Kidney glomerular epithelial cell (primary cell): ENCODE results near the gene SHC2.
"Not testable (repeated sequence)": the region's sequence is repeated elsewhere in the genome, so short reads cannot be mapped to it uniquely, and the experiment has no call there.

Source experiments
- DNase-seq: peaks from one replicate; lab custom pipeline; 2025; lab: John Stamatoyannopoulos, UW

Gene SHC2

GRCh38 chr19:389255-389934, 71.4 kb downstream of the SHC2 start:
- DNase-seq: no peak

- DNase-seq: no peak
These were observed 72.1 kb downstream of the SHC2 start for GRCh38 chr19:388691-389090.

GRCh38 chr19:387777-388176, 73.1 kb downstream of the SHC2 start:
- DNase-seq: no peak

DNA sequence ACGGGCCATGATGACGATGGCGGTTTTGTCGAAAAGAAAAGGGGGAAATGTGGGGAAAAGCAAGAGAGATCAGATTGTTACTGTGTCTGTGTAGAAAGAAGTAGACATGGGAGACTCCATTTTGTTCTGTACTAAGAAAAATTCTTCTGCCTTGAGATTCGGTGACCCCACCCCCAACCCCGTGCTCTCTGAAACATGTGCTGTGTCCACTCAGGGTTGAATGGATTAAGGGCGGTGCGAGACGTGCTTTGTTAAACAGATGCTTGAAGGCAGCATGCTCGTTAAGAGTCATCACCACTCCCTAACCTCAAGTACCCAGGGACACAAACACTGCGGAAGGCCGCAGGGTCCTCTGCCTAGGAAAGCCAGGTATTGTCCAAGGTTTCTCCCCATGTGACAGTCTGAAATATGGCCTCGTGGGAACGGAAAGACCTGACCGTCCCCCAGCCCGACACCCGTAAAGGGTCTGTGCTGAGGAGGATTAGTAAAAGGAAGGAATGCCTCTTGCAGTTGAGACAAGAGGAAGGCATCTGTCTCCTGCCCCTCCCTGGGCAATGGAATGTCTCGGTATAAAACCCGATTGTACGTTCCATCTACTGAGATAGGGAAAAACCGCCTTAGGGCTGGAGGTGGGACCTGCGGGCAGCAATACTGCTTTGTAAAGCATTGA, 74.1 kb downstream of the SHC2 start:
- DNase-seq: not testable (repeated sequence)

GRCh38 chr19:386189-386588, 74.6 kb downstream of the SHC2 start:
- not testable (repeated sequence) for DNase-seq

DNA sequence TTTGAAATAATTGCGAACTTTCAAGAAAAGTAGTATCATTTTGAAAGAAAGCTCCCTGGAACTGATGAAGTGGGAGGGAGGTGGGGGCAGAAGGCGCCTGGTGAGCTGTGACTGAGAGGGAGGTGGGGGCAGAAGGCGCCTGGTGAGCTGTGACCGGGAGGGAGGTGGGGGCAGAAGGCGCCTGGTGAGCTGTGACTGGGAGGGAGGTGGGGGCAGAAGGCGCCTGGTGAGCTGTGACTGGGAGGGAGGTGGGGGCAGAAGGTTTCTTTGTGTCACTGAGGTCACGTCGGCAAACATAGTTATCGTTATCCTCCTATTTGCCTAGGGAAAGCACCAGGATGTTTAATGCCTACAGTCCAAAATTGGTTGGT, 76.0 kb downstream of the SHC2 start:
- DNase-seq: no peak

- DNase-seq: no peak
These were observed 76.7 kb downstream of the SHC2 start for GRCh38 chr19:383922-384798.

- DNase-seq: no peak
These were observed 77.8 kb downstream of the SHC2 start for GRCh38 chr19:383040-383439.

- DNase-seq: peak; percentile 64
These were observed 78.3 kb downstream of the SHC2 start for GRCh38 chr19:382578-382977.

- not testable (repeated sequence) for DNase-seq
These were observed 78.9 kb downstream of the SHC2 start for GRCh38 chr19:381901-382300.

DNA sequence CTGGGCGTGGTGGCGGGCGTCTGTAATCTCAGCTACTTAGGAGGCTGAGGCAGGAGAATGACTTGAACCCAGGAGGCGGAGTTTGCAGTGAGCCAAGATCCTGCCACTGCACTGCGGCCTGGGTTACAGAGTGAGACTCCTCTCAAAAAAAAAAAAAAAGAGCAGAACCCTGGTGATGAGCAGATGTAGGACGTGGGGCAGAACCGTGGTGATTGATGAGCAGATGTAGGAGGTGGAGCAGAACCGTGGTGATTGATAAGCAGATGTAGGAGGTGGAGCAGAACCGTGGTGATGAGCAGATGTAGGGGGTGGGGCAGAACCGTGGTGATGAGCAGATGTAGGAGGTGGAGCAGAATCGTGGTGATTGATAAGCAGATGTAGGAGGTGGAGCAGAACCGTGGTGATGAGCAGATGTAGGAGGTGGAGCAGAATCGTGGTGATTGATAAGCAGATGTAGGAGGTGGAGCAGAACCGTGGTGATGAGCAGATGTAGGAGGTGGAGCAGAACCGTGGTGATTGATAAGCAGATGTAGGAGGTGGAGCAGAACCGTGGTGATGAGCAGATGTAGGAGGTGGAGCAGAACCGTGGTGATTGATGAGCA, 80.1 kb downstream of the SHC2 start:
- DNase-seq: not testable (repeated sequence)

DNA sequence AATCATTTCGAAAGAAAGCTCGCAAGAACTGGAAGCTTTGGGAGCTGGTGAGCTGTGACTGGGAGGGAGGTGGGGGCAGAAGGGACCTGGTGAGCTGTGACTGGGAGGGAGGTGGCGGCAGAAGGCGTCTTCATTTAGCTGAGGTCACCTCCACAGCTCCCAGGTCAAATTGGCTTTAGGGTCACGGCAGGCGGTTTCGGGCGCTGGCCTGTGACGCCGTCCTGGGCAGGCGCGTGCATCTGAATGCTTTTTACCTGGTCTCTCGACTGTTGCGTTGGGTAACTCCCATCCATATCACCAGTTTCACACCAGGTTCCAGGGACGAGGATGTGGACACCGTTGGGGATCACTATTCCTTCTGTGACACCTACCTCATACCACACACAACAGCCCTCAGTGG, 81.0 kb downstream of the SHC2 start:
- no peak for DNase-seq

DNA sequence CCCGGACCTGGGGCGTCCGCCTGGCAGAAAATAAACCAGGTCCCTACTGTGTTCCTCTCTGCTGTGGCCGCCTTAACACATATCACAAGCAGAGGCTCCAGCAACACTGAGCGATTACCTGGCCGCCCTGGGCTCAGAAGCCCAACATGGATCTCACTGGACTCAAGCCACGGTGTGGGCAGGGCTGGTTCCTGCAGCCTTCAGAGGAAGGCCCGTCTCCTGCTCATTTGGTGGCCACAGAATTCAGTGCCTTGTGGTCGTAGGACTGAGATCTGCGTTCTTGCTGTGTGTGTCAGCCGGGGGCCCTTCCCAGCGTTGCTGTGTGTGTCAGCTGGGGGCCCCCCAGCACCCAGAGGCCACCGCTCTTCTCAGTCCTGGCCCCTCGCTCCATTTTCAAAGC, 82.1 kb downstream of the SHC2 start:
- DNase-seq: no peak

DNA sequence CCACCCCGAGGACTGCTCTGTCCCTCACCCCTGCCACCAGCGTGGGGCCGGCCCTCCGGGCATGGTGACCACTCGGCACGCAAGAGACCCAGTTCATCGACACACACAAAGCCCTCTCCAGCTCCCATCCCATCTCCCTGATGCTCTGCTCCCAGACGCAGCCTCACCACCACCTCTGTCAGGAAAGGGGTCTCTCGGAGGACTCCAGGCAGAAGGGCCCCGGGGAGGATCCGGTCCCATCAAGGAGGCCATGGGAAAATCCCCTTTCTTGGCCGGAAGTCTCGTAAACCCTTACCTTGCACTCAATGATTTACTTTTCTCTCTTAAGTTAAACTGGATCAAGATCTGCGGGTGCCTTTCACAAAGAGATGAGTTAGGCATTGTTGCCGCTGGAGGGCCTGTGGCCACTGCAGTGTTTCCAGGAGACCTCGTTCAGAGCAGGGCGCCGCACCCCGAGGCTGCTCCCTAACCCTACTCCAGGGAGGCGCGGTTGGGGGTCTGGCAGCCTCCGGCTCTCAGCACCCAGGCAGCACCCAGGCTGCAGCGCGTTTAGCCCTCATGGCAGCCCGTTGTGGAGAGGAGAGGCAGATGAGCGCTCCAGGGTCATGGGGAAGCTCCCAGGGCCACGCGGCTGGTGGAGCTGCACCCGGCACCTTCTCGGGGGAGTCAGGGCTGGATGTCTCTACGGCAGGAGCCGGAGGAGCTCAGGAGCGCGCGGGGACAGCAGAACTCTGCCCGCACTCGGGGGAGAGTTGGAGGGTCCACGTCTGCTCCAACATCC, 82.8 kb downstream of the SHC2 start:
- no peak for DNase-seq

DNA sequence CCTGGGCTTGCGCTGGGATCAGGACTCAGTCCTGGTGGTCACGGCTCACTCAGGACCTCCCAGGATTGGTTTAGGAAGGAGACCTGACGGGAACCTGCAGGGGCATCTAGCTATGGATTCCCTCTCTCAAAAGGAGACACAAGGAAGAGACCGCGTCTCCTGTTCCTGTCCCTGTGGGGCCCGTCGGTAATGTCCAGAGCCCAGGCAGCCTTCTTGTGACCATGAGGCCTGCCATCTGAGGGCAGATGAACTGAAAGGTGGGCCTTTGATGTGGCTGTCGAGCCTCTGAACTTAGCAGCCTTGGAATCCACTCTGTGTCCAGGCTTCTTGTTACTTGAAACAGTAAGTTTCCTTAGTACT, 84.7 kb downstream of the SHC2 start:
- DNase-seq: no peak

DNA sequence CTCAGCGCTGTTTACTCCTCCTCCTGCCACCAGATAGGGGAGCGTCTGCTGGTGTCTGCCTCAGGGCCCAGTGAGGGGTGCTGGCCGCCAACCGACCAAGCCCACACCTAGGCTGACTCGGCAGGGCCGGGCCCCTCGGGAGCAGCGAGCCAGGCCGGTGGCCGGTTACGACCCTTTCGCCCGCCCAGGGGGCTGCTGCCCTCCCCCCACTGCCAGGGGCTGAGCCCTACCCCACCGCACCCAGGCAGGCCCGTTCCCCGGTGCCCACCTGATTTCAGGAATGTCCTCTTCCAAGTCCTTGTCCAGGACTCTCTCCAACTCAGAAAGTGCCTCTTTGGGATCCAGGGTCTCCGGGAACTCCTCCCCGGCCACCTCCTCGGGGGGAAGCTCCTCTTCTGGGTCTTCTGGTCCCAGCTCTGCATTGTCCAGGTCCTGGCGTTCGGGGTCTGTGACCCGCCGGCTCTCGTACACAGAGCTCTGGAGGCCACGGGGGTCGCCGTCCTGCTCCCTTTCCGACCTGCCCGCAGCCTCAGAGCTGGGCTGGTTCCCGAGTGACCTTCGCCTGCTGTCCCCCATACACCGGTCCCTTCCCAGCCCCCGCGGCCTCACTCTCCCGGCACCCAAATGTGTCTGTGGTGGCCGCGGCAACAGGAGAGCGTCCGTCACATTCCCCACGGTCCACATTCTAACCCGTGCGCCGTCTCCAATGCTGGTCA, 85.3 kb downstream of the SHC2 start:
- no peak for DNase-seq

DNA sequence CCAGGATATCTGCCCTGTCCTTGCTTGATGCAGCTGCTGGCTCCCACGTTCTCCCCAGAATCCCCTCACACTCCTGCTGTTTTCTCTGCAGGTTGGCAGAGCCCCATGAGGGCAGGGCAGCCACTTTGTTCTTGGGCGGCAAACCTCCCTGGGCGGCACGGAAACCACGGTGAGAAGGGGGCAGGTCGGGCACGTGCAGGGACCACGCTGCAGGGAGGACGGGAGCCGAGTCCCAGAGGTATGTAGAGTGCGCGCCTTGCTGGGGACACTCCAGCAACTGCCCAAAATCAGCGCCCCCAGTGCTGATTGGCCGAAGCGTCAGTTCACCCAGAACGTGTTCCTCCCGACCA, 86.0 kb downstream of the SHC2 start:
- no peak for DNase-seq

DNA sequence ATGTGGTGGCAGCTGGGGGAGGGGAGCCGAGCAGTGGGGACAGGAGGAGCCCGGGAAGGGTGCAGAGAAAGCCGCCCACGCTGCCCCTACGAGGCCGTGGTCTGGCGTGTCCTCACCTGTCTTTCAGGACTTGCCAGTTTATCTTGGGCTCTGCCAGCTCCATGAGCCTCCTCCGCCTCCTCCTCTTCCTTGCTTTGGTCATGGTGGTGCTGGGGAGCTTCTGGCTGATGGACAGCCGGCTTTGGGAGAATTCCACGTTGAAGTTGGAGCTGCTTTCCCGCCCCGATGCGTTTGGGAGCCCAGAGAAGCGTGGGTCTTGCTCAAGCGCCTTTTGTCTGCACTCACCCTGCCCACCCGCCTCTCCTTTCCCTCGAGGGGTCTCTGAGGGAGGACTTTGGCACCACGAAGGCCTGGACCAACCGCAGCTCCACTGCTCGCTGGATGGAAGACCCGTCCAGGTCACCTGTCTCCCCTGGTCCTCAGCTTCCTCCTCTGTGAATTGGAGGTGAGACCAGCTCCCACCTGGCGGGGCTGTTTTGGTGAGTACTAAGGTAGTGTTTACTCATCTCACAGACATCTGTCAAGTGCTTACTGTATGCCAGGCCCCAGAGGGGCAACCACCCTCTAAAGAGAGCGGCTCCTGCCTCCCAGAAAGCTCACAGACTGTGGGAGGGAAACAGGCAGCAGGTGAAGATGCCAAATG, 86.5 kb downstream of the SHC2 start:
- DNase-seq: no peak

GRCh38 chr19:373391-374182, 87.2 kb downstream of the SHC2 start:
- DNase-seq: no peak
